Activated CD4-positive, alpha-beta T cell treated with anti-CD3 and anti-CD28 coated beads for 24 hours (primary cell): ENCODE data around the gene ENTPD1.
"Not testable (repeated sequence)": the region's sequence is repeated elsewhere in the genome, so short reads cannot be mapped to it uniquely, and the experiment has no call there.

Source experiments
- DNase-seq, 2 donors: peaks; one replicate each; pipeline ENCODE4 v3.0.0-alpha.2; 2020; ENCODE audit warnings: low read depth in 2 of 2

The ENTPD1 gene

DNA sequence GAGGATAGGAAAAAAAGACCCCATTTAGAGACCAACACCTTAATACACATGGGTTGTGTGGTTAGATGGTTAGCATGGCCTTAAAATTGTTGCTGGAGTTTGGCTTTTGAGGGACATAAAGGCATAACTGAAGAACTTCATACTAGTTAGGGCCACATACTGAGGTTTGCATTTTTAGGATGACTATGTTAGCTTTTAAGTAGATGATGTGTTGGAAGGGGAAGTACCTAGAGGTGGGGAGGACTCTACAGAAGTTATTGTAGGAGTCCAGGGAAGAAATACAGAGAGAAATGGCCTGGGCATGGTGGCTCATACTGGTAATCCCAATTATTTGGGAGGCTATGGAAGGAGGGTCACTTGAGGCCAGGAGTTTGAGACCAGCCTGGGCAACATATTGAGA is 40.5 kb downstream of the ENTPD1 start:
- no peak for DNase-seq

DNA sequence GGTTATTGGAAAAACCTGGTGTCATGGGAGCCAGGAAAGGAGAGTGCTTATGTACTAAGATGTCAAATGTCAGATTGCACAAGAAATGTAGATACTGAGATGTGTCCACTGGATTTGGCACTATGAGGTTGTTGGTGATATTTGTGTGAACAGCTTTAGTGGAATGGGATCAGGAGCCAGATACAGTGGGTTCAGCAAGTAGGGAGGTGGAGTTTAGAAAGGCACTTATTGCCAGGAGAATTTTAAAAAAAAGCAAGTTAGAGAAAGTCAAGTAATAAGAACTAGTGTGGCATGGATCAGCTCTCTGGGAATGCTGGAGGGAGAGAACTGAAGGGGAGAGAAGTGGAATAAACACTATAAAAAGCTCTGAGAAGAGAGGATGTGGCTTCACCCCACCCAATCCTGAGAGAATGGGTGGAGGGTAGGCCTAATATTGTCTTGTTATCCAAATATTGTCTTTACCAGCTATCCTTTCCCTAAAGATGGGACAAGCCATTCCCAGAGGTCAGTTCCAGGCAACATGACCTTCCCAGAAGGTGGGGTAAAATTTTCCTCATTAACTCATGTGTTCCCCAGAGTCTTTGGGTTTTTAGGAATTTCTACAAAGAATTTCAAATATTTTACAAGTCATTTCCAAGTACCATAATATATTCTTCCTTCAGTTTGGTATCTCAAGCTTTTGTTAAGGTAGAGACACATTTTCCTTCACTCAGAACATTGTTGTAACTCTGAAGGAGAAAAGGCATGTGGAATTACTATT is 42.3 kb downstream of the ENTPD1 start:
- DNase-seq: no peak

DNA sequence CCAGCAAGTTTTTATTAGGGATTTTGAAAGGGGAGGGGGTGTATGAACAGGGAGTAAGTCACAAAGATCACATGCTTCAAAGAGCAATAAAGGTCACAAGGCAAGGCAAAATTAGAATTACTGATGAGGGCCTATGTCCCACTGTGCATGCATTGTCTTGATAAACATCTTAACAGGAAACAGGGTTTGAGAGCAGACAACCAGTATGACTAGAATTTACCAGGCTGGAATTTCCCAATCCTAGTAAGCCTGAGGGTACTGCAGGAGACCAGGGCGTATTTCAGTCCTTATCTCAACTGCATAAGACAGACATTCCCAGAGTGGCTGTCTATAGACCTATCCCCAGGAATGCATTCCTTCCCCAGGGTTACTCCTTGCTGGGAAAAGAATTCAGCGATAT is 44.3 kb downstream of the ENTPD1 start:
- DNase-seq: not testable (repeated sequence)

DNA sequence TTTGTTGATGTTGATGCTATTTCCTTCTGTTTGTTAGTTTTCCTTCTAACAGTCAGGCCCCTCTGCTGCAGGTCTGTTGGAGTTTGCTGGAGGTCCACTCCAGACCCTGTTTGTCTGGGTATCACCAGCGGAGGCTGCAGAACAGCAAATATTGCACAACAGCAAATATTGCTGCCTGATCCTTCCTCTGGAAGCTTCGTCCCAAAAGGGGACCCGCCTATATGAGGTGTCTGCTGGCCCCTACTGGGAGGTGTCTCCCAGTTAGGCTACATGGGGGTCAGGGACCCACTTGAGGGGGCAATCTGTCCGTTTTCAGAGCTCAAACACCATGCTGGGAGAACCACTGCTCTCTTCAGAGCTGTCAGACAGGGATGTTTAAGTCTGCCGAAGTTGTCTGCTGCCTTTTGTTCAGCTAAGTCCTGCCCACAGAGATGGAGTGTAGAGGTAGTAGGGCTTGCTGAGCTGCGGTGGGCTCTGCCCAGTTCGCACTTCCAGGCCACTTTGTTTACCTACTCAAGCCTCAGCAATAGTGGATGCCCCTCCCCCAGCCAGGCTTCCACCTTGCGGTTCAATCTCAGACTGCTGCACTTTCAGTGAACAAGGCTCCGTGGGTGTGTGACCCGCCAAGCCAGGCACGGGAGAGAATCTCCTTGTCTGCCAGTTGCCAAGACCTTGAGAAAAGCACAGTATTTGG is 50.9 kb downstream of the ENTPD1 start:
- DNase-seq: not testable (repeated sequence)

DNA sequence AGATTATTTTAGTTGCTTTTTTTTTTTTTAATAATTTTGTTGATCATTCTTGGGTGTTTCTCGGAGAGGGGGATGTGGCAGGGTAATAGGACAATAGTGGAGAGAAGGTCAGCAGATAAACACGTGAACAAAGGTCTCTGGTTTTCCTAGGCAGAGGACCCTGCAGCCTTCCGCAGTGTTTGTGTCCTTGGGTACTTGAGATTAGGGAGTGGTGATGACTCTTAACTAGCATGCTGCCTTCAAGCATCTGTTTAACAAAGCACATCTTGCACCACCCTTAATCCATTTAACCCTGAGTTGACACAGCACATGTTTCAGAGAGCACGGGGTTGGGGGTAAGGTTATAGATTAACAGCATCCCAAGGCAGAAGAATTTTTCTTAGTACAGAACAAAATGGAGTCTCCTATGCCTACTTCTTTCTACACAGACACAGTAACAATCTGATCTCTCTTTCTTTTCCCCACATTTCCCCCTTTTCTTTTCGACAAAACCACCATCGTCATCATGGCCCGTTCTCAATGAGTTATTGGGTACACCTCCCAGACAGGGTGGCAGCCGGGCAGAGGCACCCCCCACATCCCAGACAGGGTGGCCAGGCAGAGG is 52.8 kb downstream of the ENTPD1 start:
- DNase-seq: not testable (repeated sequence)

DNA sequence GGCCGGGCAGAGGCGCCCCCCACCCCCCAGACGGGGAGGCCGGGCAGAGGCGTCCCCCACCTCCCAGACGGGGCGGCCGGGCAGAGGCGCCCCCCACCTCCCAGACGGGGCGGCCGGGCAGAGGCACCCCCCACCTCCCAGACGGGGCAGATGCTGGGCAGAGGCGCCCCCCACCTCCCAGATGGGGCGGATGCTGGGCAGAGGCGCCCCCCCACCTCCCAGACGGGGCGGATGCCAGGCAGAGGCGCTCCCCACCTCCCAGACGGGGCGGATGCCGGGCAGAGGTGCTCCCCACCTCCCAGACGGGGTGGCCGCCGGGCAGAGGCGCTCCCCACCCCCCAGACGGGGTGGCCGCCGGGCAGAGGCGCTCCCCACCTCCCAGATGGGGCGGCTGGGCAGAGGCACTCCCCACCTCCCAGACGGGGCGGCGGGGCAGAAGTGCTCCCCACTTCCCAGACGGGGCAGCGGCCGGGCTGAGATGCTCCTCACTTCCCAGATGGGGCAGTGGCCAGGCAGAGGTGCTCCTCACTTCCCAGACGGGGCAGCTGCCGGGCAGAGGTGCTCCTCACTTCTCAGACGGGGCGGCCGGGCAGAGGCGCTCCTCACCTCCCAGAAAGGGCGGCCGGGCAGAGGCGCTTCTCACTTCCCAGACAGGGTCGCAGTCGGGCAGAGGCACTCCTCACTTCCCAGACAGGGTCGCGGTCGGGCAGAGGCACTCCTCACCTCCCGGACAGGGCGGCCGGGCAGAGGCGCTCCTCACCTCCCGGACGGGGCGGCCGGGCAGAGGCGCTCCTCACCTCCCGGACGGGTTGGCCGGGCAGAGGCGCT is 53.6 kb downstream of the ENTPD1 start:
- no peak for DNase-seq

DNA sequence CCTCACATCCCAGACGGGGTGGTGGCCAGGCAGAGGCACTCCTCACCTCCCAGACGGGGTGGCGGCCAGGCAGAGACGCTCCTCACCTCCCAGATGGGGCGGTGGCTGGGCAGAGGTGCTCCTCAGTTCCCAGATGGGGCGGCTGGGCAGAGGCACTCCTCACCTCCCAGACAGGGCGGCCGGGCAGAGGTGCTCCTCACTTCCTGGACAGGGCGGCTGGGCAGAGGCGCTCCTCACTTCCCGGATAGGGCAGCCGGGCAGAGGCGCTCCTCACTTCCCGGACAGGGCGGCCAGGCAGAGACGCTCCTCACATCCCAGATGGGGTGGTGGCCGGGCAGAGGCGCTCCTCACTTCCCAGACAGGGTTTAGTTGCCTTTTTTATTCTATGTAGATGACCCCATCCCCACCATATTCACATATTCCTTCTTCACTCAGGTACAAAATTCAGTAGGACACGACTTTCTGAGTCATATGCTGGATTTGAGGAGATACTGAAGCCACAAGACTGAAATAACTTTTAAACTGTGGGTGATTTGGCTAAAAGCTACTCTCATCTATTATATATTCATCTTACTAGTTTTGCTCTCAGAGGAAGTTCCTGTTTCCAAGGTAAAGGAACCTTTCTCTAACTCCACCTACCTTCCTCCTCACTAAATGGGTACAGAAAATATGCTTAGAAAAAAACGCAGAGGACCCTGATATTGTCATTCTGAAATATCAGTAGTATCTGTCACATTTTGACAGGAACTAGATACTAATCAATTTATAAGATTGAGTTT is 54.4 kb downstream of the ENTPD1 start:
- no peak for DNase-seq

DNA sequence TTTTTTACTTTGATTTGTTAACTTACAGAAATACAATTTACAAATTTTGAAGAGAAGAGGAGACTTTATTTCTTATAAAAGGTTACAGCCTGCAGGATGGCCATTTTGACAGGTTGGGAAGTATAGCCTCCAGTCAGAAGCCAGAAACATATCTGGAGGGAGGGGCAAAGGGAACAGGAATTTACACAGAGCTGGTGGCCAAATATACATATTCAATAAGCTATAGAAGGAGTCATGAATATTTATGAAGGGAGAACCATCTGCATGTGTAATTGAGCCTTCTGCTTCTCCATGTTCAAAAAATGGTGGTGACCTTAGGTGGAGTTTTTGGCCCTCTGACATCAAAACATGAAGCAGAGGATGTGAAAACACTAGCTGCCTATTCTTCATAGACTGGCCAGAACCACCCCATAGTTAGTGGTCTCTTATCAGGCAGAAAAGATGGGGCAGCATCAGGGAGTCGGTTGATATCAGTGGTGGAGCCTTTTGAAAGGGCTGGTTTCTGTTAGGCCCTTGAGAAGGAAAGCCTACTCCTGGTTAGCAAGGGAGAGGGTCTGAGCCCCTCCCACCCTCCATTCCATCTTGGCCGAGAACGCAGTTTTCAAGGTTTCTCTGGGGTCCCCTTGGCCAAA is 57.2 kb downstream of the ENTPD1 start:
- no peak for DNase-seq

DNA sequence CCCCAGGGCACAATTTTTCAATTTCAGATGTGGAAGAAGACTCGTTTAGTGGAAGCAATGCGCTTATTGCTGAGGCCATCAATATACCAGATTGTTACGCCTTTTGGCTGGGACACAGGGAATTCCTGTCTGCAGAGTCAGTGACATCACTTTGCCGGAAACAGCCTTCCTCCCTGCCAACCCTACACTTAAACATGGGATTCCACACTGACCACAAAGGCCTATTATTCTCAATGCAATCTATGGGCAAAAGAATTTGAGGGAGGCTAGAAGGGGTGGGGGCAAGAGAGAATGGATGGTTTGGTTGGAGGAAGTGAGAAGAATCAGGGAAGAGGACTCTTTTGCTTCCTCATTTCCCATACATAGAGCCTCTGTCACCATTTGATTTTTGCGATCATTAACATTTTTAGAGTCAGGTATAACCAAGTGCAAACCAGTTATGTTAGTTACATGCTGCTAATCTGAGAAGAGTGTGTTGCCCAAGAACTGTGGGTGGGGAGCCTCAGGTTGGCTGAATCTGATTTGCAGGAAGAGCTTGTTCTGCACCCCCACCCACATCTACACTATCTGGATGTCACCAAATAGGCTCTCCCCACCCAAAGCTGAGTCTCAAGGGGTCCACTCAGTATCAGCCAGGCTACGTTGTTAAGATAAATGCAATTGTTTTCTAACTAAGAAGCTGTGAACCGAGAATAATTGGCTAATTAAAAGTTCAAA is 58.2 kb downstream of the ENTPD1 start:
- DNase-seq: no peak

DNA sequence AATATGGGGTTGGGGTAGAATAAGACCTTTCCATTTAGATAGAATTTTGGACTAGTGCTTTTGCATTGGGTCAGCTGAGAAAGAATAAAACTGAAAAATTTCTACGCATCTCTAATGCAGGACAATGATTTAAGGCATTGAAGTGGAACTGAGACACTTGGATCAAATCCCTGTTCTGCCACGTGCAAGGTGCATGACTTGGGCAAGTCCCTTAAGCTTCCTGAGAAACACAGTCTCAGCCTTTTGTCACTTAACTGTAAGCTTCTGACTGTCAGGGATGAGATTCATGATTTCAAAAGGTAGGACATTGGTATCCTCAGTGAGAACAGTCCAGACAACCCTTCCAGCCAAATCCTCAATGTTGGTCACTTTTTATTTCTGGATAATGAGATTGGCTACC is 59.2 kb downstream of the ENTPD1 start:
- no peak for DNase-seq

DNA sequence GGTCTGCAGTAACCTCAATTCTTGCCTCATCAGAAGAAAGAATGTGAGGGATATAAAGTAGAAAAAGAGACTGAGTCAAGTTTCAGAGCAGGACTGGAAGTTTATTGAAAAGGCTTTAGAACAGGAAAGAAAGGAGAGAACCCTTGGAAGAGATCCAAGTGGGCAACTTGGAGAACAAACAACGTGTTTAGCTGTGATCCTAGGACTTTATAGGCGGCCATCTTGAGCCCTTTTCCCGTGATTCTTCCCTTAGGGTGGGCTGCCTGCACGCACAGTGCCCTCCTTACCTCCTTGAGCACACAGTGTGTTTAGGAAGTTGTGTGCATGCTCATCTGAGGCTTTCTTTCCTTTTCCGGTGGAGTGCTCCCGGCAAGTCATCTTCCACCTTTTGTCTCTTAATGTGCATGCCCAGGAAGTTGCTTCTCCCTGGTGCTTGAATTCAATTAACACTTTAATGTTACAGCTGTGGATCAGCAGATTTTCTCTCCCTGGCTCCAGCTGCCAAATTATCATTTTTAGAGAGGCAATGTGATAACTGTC is 59.8 kb downstream of the ENTPD1 start:
- no peak for DNase-seq

DNA sequence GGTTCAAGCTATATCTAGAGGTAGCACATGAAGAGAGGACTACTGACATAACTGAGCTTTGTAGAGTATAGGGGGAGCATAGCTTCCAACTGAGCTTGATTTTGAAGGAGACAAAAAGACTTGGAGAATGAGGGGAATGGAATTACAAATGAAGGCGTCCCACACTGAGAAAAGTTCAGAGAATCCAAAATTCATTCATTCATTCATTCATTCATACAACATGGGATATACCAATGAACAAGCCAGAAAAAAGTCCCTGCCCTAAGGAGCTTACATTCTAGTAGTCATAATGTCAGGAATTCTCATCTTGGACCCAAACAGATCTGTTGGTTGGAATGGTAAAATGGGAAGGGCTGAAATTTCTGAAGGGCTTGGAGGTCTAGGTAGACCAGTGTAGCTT is 62.0 kb downstream of the ENTPD1 start:
- DNase-seq: no peak

DNA sequence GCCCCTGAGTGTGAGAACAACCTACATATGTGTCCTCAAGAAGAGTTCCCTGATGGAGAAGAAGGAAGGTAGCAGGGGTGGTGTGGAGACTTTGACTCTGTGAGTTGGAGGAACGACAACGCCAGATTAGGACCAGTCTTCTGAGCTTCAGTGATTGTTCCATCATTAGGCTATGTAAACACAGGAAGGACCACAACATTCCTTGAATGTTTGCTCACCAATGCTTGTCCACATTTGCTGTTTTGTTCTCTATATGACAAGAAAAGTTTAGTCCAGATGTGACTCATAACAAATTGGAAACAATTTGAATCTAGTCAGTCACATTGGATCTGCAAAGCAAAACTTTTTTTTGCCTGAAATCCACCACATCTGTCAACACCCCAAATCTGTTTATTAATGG is 62.7 kb downstream of the ENTPD1 start:
- no peak for DNase-seq

DNA sequence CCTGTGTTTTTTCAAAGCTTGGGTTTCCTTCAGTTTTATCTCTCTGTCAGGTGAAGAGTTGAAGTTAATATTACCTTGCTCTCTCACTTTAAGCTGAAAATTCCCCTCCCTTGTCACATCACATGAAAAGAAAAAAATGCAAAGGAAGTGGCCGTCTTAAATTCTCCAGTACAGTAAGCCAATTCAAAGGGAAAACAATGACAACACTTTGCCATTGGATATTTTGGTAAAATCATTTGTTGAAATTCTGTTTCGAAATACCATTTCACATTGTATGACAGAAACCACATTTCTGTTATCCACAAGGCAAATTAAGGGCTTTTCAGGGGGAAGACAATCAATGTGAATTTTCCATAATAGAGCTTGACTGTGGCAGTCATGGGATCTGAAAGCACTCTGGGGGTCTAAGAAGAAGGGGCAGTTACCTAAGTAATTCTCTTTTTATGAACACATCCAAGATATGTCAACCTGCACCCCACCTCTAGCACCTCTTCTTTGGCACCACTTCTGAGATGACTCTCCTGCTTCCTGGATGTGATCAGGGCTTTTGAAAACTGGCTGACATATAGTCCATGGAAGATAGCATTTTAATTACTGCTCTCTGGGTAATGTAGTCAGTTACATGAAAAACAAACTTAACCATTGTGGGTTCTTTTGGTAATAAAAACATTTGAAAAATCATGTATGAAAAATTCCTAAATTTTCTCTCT is 63.8 kb downstream of the ENTPD1 start:
- DNase-seq: no peak

DNA sequence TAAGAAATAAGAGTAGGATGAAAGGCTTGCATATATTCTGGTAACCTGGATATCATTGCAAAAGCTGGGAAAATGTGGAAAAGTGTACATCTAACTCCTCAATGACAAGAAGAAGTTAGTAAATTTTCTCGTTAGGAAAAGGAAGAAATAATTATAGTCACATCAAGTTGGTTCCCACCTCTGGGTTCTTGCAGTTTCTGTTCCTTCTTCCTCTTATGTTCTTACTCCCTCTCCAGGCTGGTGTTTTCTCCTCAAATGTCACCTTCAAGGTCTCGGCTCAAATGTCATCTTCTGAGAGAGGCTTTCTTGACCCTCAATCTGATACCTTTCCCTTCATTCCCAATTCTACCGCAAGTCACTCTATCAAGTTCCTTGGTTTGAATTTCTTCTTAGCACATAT is 64.4 kb downstream of the ENTPD1 start:
- no peak for DNase-seq

DNA sequence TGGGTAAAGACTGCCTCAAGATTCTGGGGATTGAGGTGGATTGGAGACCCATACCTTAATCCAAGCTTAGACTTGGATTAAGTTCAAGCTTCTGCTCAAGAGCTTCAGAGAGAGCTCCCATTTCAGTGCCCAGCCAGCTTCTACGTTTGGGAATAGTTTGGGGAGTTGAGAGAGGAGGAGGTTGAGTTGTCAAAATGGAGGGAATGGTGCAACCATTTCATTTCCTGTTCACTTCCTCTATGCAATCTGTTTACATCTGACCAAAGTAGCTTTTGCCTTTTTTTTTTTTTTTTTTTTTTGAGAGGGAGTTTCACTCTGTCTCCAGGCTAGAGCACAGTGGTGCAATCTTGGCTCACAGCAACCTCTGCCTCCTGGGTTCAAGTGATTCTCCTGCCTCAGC is 65.8 kb downstream of the ENTPD1 start:
- DNase-seq: no peak

DNA sequence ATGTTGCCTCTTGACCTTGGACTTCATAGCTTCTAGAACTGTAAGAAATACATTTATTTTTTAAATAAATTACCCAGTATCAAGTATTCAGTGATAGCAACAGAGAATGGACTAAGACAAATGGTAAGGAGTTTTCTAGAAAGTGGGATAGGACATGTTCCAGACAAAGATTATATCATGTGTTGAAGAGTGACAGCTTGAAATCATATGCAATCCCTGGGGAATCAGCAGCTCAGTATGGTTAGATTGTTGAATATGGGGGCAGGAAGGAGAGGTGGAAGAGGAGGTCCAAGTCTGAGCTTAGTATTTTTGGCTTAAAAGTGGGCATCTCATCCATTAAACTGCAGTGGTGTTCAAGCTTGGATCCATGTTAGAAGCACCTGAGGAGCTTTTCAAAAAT is 74.1 kb downstream of the ENTPD1 start:
- DNase-seq: no peak

DNA sequence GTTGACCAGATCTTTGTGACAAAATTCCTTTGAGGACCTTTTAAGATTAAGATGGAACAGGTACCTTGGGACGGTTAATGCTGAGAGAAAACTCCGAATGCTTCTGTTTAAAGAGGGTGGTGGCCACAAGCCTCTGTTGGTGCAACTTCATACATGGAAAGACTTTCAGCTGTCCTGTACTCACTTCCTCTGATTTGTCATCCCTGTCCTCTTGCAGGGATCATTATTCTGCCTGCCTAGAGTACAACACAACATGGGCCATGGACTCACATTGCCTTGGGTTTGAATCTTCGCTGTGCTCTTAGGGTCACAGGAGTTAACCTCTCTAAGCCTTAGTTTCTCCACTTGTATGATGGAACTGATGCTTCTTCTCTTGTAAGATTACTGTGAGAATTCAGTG is 75.1 kb downstream of the ENTPD1 start:
- DNase-seq: no peak

DNA sequence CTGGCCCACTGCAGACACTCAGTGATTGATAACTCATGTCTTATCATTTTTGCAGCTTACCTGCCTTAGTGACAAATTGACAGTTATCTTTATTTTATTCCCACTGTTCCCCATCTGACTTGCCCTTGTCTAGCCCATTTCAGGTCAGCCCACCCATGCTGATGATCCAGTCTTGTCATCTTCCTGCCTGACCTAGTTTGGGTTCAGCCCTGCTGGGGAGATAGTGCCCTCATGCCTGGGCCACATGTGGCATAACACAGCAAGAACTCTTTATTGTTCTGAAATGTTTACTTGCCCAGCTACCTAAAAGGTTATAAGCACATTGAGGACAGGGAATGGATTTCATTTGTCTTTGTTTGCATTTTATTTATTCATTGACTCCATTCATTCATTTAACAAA is 75.6 kb downstream of the ENTPD1 start:
- DNase-seq: no peak
